GM19452 (cell line): Measurements from ENCODE around the gene WDR73.
"Not testable (repeated sequence)": the region's sequence is repeated elsewhere in the genome, so short reads cannot be mapped to it uniquely, and the experiment has no call there.

ENCODE experiments used
- ATAC-seq: cut with Tn5 transposase; IDR thresholded peaks from one replicate; pipeline ENCODE4 v1.9.1; 2021; ENCODE audit not compliant: unreplicated experiment

The WDR73 gene

DNA sequence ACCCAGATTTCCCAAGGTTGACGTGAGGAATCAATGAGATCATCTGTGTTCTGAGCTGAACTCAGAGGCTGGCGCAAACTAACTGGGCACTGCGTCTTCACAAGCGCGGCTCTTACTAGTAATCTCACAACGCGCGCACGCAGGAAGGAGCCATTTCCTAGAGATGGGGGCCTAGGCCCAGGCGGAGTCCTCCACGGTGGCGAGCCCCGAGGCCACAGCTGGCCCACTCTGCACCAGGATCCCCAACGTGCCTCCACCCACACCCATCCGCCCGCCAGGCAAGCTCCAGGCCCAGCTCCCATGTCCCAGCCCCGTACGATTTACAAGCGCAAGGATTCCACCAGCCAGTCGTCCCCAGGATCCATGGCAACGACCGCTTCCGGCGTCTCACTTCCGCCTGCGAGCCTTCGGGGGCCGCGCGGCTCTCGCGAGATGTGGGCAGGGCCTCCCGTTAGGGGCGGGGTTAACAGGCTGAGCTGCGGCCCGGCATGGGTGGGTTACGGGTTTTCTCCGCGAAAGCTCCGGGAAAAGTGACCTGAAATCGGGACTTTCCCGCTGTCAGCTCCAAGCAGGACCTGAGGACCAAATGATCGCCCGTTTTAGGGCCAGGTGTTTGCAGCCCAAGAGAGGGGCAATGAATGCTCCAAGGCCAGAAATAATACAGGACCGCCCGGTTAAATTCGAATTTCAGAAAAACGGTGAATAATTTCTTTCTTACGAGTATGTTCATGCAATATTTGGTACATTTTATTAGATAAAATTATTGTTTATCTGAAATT is at the start of gene WDR73:
WDR73 (minus strand) TSS at position 374 of the 779 bp plus-strand sequence; CDS start at position 365, 9 bp downstream.
- ATAC-seq: peak; percentile 76

DNA sequence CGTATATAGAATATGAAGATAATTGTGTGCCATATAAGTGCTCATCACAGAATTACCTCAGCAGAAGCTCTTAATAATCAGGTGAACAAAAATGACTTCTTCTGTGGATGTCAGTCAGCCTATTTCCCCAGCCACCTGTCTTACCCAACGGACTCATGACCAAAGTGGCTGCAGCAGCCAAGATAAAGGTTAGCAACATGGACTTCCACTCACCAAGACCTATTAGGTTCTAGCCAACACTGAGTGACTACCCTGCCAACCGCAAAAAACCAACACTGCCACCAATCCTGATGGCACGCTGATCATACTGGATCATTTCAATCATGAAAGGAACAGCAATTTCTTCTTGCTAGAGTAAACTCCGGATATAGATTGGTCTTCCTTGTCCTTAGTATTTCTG is 49.7 kb upstream of the WDR73 start:
- no peak for ATAC-seq

DNA sequence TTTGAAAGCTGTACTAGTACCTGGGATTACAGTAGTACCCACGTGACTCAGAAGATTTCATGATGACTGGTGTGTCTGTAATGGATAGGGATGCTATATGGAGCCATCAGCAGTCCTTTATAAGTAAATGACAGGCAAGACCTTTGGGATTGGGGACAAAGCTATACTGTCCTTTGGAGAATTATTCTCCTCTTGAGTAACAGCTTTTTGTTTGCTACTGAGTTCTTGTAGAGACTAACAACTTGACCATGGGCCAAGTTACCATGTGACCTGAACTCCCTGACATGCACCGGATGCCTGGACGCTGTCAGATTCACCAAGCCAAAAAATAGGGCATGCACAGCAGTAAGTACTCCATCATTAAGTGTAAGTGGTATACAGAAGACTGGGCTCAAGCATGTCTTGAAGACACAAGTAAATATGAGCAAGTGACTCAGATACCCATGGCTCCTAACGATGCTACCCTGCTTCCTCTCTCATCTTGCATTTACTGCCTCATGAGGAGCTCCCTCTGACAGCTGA is 48.9 kb upstream of the WDR73 start:
- ATAC-seq: no peak

DNA sequence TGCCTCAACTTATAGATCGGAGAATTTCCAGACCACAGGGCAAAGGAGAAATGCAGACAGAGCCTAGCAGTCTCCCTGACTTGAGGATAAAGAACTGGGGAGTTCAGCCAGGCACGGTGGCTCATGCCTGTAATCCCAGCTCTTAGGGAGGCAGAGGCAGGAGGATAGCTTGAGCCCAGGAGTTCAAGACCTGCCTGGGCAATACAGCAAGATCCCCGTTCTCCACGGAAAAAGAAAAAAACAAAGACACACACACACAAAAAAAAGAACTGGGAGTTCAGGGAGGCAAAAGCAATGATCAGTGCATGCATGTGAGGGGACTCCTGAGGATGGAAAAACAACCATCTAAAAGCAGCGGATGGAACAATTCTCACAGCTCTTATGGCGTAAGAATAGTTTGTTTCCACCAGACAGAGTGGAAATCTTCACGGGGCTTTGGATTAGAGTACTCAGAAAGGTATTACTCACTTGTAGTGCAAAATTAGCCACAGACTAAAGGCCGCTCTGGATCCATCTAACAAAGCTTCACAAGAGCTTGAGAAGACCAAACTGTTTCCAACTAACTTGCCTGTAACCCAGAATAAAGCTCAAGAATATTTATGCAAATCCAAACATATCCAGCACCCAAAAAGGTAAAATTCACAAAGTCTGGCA is 45.6 kb upstream of the WDR73 start:
- no peak for ATAC-seq

DNA sequence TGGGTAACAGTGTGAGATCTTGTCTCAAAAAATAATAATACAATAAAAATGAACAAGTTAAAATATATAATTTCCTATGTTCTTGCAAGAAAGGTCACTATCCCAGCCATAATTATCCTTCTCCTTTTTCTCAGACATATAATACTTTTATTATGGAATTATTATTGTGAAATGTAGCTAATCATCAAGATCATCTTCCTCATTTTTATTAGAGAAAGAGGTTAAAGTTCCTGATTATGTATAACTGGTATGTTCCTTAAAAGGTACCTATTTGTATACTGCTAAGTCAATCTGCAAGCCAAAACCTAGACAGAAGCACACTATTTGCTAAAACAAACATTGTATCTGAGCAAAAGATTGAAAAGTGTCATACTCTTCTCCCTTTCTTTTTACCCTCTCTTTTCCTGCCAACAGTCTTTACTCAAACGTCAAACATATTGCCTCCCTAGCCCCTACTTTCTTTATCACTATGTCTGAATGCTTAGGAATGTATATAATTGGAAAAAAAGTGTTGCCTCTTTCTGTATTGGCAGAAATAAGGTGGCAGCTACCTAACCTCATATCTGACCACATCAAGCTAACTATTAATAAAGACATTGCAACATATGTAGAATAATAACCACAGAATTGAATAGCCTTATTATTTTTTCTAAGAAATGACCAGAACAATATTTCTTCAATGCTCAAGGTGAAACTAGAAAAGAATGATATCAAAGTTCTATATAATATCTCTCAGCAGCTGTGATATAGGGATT is 43.3 kb upstream of the WDR73 start:
- ATAC-seq: no peak

DNA sequence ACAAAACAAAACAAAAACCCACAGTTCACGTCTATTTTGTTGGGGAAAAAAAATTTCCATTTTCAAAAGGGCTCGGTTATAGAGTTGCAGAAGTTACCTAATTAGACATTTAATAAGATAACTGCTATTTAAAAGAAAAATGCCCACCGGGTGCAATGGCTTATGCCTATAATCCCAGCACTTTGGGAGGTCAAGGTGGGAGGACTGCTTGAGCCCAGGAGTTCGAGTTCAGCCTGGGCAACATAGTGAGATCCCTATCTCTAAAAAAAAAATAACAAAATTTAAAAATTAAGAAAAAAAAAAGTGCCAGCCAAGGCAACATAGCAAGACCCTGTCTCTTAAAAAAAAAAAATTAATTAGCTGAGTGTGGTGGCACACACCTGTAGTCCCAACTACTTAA is 42.7 kb upstream of the WDR73 start:
- ATAC-seq: no peak

DNA sequence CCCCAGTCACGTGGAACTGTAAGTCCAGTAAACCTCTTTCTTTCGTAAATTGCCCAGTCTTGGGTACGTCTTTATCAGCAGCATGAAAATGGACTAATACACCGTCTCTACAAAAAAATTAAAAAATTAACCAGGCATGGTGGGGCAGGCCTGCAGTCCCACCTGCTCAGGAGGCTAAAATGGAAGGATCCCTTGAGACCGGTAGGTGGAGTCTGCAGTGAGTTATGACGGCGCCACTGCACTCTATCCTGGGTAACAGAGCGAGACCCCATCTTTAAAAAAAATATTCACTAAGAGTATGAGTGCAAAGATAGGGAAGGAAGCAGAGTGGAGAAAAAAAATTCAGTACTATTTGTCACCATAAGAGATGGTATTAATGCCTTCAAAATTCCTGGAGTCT is 36.3 kb upstream of the WDR73 start:
- no peak for ATAC-seq

DNA sequence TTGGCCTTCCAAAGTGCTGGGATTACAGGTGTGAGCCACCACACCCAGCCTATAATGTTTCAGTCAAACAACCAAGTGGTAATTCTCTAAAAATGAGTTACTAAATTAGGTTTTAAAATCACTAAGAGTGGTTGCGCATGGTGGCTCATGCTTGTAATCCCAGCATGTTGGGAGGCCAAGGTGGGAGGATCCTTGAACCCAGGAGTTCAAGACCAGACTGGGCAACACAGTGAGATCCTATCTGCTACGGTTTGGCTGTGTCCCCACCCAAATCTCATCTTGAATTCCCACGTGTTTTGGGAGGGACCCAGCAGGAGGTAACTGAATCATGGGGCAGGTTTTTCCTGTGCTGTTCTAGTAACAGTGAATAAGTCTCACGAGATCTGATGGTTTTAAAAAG is 35.8 kb upstream of the WDR73 start:
- no peak for ATAC-seq

DNA sequence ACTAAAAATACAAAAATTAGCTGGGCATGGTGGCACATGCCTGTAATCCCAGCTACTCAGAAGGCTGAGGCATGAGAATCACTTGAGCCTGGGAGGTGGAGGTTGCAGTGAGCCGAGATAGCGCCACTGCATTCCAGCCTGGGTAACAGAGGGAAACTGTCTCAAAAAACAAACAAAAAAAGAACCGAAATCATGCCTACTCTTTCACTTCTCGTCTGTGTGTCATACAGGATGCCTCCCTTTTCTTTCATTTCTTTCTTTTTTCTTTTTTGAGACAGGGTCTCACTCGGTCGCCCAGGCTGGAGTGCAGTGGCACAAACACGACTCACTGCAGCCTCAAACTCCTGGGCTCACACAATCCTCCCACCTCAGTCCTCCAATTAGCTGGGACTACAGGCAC is 32.4 kb upstream of the WDR73 start:
- not testable (repeated sequence) for ATAC-seq

DNA sequence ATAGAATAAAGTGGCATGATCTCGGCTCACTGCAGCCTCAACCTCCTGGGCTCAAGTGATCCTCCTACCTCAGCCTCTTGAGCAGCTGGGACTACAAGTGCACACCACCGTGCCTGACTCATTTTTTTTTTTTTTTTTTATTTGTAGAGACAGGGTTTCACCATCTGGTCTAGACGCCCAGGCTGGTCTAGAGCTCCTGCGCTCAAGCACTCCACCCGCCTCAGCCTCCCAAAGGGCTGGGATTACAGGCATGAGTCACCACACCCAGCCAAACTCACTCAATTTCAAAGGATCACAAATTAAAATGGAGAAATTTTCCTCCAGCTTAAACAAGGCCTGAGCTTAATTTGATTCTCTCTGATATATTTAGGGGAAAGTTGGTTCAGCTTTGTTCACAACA is 31.2 kb upstream of the WDR73 start:
- ATAC-seq: no peak

DNA sequence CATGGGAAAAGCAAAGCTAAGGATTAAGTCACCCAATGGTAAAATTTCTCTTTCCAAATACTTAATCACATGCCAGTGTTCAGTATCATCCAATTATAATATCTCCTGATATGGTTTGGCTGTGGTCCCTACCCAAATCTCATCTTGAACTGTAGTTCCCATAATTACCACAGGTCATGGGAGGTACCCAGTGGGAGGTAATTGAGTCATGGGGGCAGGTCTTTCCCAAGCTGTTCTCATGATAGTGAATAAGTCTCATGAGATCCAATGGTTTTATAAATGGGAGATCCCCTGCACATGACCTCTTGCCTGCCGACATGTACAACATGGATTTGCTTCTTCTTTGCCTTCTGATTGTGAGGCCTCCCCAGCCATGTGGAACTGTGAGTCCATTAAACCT is 30.0 kb upstream of the WDR73 start:
- no peak for ATAC-seq

DNA sequence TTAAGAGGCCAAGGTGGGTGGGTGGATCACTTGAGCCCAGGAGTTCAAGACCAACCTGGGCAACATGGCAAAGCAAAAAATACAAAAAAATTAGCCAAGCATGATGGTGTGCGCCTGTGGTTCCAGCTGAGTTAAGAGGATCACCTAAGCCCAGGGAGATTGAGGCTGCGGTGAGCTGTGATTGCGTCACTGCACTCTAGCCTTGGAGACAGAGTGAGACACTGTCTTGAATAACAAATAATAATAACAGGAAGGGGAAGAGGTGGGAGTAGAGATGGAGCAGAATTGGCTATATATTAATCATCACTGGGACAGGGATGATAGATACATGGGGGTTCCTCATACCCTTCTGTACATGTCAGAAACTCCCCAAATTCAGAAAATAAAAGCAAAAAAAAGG is 27.7 kb upstream of the WDR73 start:
- no peak for ATAC-seq

DNA sequence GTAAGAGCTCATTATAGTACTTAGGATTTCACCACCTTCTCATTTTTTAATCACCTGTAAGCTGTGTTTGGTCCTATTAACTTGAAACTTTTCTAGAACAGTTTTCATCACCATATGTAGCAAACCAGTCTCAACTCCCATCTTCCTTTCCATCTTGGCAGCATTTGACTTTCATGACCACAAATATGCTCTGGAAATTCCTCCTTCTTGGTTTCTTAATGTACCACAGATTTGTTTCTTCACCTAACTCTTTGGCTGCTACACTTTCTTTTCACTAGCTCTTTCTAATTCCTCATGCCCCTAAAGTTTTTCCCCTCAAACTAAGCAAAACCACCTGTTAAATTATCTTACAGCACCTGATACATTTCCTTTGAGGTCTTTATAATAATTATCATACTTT is 17.1 kb upstream of the WDR73 start:
- ATAC-seq: no peak

DNA sequence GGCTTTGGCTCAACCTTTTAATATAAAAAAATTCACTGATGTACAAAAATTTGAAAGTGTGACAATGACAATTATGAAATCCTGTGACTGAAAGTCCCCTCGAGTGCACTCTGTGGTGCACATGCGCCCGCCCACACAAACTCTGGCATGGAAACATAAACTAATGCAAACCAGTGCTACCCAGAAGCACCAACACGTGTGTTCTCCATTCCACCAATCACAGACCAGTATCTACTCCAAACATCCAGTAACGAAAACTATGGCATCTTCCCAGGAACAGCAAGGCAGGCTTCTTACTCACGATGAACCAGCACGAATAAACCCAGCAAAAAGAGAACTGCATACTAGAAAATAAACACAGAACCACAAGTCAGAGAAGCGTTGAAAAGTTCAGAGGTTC is 15.6 kb upstream of the WDR73 start:
- ATAC-seq: no peak

DNA sequence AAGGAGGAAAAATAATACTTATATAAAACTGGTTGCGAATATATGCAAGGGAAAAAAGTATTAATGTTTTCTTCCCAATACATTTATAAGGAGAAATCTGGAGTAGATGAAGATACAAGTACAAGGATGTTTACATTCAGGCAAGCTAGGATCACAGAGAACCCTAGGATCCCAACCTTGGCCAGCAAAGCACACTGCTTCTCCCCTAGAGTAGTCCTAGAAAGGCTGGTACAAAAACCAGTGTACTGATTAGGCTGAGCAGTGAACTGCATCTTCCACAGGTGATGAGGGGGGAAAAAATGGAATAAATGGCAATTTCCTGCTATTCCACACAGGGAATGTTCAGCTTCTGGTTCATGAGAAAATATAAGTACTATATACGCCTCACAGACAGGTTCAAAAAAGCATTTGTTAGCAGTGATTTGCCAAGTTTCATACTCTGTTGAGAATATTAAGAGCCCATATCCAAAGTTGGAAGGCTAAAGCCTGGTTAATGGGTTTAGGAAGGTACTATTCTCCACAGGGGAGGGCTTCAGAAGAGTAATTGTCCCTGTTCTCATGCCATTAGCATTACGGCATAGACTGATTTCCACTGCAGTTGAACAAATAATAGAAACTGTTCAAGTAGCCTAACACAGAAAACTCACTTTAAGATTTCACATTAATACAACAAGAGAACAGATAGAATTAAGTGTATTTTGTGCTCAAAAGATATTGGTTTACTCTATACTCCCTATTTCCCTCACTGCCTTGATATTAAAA is 14.3 kb upstream of the WDR73 start:
- no peak for ATAC-seq

DNA sequence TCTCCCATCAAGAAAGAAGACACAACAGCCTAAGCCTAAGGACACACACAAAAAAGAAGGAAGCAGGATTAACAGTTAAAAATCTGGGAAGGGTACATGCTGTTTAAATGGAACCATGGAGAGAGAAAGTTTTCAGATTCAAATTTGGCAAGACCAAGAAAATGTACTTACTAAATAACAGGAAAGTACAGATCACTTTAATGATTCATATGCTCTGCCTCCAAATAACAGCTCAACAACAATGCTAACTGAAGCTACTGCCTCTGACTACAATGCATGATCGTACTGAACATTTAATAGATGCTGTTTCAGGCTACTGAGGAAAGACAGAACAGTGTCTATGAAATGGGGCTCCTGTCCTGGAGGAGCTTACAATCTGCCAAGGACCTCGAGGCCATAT is 12.3 kb upstream of the WDR73 start:
- no peak for ATAC-seq

DNA sequence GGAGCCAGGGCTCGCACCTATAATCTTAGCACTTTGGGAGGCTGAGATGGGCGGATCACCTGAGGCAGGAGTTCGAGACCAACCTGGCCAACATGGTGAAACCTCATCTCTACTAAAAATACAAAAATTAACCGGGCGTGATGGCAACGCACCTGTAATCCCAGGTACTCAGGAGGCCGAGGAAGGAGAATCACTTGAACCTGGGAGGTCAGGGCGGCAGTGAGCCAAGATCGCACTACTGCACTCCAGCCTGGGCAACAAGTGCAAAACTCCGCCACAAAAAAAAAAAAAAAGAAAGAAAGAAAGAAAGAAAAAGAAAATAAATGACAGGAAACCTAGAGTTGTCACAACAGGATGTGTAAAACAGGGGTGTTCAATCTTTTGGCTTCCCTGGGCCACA is 6.9 kb upstream of the WDR73 start:
- no peak for ATAC-seq

DNA sequence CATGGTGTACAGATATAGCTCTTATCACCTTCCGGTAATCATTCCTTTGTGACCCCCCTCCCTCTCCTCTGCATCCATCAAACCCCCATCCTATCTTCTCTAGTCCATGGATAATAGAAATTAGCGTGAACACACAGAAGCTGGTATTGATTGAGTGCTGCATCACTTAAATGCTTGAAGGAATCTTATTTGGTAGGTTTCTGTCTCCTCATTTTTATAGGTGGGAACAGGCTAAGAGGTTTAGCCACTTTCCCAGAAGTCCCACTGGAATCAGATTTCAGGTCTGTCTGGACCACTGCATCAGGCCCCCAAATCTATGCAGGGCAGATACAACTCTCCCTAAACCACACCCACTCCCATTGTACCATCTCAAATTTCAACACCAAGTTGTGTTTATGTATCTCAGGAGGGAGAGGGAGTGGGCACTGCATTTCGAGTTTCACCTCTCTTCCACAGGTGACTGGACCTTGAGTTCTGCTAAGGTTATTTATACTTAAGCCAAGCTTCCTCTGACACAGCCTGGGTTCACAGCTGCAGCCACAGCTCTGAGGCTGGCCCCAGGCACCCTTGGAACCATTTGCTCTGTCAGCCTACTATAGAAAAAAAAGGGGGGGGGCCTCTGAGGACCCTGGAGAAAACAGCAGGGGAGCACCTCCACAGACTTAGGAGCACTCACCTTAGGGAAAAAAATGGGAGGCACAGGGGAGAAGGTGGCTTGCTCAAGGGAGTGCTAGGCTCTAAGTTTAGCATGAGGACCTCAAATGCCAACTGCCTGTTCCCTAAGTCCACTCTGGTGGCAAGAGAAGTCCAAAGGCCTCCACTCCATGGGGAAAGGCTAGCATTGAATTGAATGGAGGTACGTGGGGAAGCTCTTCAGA is 6.1 kb upstream of the WDR73 start:
- ATAC-seq: no peak

DNA sequence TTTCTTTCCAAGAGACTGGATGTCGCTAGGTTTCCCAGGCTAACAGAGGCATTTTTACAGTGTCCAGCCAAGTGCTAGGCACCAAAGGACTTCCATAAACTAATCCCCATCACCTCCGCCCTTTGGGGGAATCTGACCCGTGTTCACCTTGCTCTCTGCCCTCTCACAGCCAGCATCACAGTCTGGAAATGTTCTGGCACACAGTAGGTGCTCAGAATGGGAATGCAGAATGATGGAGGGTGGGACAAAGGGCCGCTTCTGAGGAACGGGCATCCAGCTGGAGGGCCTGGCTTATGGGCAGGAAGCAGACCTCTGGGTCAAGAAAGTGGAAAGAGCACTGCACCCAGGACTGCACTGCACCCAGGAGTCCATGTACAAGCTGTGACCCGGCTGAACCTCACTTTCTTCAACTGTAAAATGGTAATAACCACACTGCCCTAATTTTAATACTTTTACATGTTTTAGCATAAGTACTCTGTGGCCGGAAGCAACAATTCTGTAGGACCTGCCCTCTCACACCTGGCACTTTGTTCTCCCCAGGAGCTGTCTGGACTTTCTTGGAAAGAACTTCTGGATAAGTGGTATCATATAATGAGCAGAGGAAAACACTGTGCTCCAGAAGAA is 4.8 kb upstream of the WDR73 start:
- ATAC-seq: no peak
